ENCODE measurements around the gene GPS2. TPM values are rescaled to one million over a fixed set of nuclear protein-coding genes. Genes with fewer than 3 reads are reported as not detected.
A peak's percentile ranks its signal among the peaks of the same experiment; 100 is the strongest.

The GPS2 gene
- total and polyA plus RNA-seq, 10 donors = 54.1 to 123 (median 68.1) TPM

DNA sequence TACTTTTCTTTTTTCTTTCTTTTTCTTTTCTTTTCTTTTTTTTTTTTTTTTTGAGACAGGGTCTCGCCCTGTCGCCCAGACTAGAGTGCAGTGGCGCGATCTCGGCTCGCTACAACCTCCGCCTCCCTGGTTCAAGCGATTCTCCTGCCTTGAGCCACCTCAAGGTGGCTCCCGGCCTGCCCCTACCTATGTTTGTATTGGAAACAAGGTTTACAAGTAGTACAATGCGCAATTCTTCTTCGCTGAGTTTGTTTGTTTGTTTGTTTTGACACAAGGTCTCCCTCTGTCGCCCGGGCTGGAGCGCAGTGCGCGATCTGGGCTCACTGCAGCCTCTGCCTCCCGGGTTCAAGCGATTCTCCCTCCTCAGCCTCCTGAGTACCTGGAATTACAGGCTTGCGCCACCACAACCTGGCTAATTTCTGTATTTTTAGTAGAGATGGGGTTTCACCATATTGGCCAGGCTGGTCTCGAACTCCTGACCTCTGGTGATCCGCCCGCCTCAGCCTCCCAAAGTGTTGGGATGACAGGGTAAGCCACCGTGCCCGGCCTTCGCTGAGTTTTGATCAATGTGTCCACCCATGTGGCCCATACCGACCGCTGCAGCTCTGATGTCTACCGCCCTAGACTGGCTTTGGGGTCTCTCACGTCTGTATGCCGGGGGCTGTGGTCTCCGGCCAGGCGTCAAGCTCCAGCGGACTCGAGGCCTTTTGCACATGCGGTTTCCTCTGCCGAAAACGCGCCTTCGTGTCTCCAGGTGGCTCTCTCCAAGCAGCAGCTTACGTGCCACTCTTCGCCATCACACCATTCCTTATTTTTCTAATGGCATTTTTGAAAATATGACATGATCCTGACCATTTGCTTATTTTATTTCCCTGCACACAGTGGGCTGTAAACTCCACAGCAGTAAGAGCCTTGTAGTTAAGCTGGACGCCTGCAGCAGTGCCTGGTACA lies 19.7 kb downstream of the GPS2 start:
- DNase-seq = no peak
- TF ChIP-seq CTCF (IDR thresholded peaks at IDR 0.05 in 8 of 11, conservative IDR thresholded peaks at IDR 0.05 in 3 of 11) (no peak), POLR2A (IDR thresholded peaks at IDR 0.05) (no peak), POLR2AphosphoS5 (IDR thresholded peaks at IDR 0.05) (no peak)
- 50 to 54% (median 52%) methylated on average over 38 to 42 of the region's 42 CpGs for WGBS, 5 donors
- intact Hi-C loops (cut with DNase I; ENCODE audit: low total_unique reads) = loop anchor here (2.0 to 10.0 kb wide), 2 partner anchors 15 to 49 kb away; partner anchors contain the start of gene SLC2A4
- Histone ChIP-seq H3K9me3 (no peaks in the 10 kb centered on the region), H3K27me3 (replicated peaks in 1 of 7) (peaks cover 0 to 69% (median 38%) of the 10 kb centered on the region in 7 donors), H3K4me3 (peak overlapping the region in 7 of 8 donors; percentile 20 to 68 (median 38)), H3K27ac (peak overlapping the region in 1 of 8 donors; percentile 7), H3K36me3 (no peaks in the 10 kb centered on the region), H3K4me1 (peaks cover 17 to 40% (median 33%) of the 10 kb centered on the region in 6 donors)

GRCh38 chr17:7294614-7295153 lies 20.5 kb downstream of the GPS2 start, which contains the start of gene YBX2:
Gene YBX2, minus strand, starts transcription at chr17:7294639. Its CDS starts 139 bp downstream, at chr17:7294500.
- intact Hi-C loops (cut with DNase I; ENCODE audit: low total_unique reads) = loop anchor here (10.0 kb wide), 1 partner anchor 50 kb away; no protein-coding TSS in a partner anchor
- H3K9me3 ChIP-seq = no peaks in the 10 kb centered on the region
- WGBS, 5 donors = 1 to 6% (median 1%) methylated on average over 23 to 57 of the region's 57 CpGs
- H3K4me1 ChIP-seq = peaks cover 17 to 40% (median 33%) of the 10 kb centered on the region in 6 donors
- H3K27me3 ChIP-seq (replicated peaks in 1 of 7) = peaks cover 0 to 77% (median 38%) of the 10 kb centered on the region in 7 donors
- TF ChIP-seq POLR2AphosphoS5 (IDR thresholded peaks at IDR 0.05) (peak in 2 of 3 donors; percentile 20 to 45), POLR2A (IDR thresholded peaks at IDR 0.05) (no peak), CTCF (IDR thresholded peaks at IDR 0.05 in 8 of 11, conservative IDR thresholded peaks at IDR 0.05 in 3 of 11) (peak in 1 of 11 experiments; percentile 24)
- peak; percentile 89 for DNase-seq
- H3K27ac ChIP-seq = no peak within 1 kb of the TSS
- no peaks in the 10 kb centered on the region for H3K36me3 ChIP-seq
- H3K4me3 ChIP-seq = peak within 1 kb of the TSS; percentile 14 to 68 (median 37)

GRCh38 chr17:7293816-7294613 lies 21.1 kb downstream of the GPS2 start:
- intact Hi-C loops (cut with DNase I; ENCODE audit: low total_unique reads) = loop anchor here (10.0 kb wide), 1 partner anchor 51 kb away; no protein-coding TSS in a partner anchor
- Histone ChIP-seq H3K9me3 (no peaks in the 10 kb centered on the region), H3K4me1 (peaks cover 17 to 40% (median 33%) of the 10 kb centered on the region in 6 donors), H3K4me3 (peak overlapping the region in 7 of 8 donors; percentile 20 to 68 (median 38)), H3K36me3 (no peaks in the 10 kb centered on the region), H3K27me3 (replicated peaks in 1 of 7) (peaks cover 0 to 84% (median 38%) of the 10 kb centered on the region in 7 donors), H3K27ac (no peak overlapping the region)
- 4 to 10% (median 5%) methylated on average over 25 to 75 of the region's 75 CpGs for WGBS, 5 donors
- TF ChIP-seq CTCF (IDR thresholded peaks at IDR 0.05 in 8 of 11, conservative IDR thresholded peaks at IDR 0.05 in 3 of 11) (no peak), POLR2AphosphoS5 (IDR thresholded peaks at IDR 0.05) (no peak), POLR2A (IDR thresholded peaks at IDR 0.05) (no peak)
- DNase-seq = no peak

All from spleen (tissue), 11 donors.